GM21528 (cell line): ENCODE results near the gene NELFB.

ENCODE experiments used
- ATAC-seq: cut with Tn5 transposase; IDR thresholded peaks from one replicate; pipeline ENCODE4 v1.9.1; 2021; ENCODE audit warnings: mild to moderate bottlenecking, moderate library complexity; ENCODE audit not compliant: unreplicated experiment, low FRiP score

The NELFB gene

GRCh38 chr9:137300567-137301080 is 45.5 kb downstream of the NELFB start:
- ATAC-seq, result no peak

- peak; percentile 18 for ATAC-seq
Measured at GRCh38 chr9:137301081-137301947, 46.2 kb downstream of the NELFB start.

DNA sequence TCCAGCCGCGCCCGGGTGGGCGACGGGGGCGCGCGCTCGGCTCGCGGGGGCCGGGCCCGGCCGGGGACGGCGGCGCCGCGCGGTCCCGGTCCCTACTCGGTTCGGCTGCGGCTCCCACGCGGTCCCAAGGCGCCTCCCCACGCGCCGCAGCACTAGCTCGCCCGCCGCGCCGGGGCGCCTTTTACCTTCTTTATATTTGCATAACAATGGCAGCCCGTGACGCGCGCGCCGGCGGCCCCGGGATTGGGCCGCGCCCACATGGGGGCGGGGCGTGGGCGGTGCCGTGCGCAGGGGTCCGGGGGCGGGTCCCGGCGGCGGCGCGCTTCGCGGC is 47.0 kb downstream of the NELFB start, which contains the start of gene NRARP:
NRARP (minus strand) TSS at position 154 of the 331 bp plus-strand sequence. CDS start 343 bp downstream, outside the sequence.
- ATAC-seq, result peak; percentile 60

GRCh38 chr9:137302449-137303150 is 47.5 kb downstream of the NELFB start:
- peak; percentile 35 for ATAC-seq

DNA sequence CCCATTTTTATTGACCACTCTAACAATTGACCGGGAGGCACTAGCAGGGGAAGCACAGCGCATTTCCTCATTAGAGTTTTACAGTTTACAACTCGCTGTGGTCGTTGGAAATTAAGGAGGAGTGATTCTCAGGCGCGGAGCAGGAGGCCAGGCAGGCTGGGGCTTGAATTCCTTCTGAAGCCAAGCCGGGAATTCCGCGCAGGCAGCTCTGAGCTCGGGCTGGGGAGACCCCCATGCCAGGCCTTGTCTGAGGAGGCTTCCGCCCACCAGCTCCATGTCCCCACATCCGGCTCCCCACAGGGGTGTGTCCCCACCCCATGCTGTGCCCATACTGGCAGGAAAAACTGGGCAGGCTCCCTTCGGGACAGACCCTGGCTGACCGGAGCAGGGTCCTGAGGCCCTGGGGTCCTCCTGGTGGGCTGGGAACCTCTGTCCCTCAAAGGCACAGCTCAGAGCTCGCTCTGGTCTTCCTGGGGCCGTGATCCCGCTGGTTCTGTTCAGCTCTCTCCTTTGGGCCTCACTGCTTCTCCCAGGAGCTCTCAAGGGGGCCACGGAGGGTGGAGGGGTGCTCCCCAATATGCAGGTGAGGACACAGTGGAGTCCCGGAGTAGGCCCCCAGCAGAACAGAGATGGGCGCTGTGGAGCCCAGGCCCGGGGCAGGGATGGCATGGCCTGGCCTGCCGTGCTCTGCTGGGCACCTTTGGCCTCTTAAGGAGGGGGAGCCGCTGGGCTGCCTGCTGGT is 48.2 kb downstream of the NELFB start:
- no peak for ATAC-seq

- no peak for ATAC-seq
Measured at GRCh38 chr9:137303893-137304382, 48.8 kb downstream of the NELFB start.

GRCh38 chr9:137304383-137305059 is 49.4 kb downstream of the NELFB start:
- no peak for ATAC-seq

- ATAC-seq, result no peak
Measured at GRCh38 chr9:137305060-137305797, 50.1 kb downstream of the NELFB start.

GRCh38 chr9:137305798-137306065 is 50.6 kb downstream of the NELFB start:
- no peak for ATAC-seq

DNA sequence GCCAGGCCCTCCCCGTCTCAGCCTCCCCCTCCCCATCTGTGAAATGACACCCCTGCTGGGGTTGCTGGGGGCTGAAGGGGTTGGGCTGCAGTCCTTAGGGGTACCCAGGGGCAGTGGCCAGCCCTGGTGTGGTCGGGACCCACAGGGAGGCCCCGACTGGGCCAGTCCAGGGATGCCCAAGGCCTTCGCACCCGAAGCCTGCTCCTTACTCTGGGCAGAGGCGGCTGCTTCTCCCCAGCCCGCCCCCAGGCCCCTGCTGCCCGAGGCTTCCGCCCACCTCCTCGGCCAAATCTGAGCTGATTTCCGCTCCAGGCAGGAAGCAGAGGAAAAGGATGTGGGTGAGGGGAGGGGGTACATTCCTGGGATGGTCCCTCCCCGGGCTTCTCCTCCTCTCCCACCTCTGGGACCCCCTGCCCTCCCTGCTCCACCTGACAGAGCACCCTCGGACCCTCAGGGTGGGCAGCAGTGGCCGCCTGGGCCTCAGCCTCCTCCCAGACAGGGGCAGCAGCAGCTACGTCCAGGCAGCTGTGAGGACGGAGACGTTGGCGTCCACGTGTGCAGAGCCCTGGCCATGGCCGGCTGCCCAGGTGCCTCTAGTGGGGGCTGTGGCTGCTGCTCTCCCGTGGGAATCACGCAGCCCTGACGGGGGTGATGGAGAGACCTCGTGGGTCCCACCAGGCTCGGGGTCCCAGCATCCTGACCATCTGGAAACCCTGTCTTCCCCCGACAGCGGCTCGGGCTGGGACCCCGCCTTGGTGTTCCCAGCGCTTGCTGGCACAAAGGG is 51.1 kb downstream of the NELFB start:
- no peak for ATAC-seq

- ATAC-seq, result no peak
Measured at GRCh38 chr9:137306850-137307254, 51.7 kb downstream of the NELFB start.

DNA sequence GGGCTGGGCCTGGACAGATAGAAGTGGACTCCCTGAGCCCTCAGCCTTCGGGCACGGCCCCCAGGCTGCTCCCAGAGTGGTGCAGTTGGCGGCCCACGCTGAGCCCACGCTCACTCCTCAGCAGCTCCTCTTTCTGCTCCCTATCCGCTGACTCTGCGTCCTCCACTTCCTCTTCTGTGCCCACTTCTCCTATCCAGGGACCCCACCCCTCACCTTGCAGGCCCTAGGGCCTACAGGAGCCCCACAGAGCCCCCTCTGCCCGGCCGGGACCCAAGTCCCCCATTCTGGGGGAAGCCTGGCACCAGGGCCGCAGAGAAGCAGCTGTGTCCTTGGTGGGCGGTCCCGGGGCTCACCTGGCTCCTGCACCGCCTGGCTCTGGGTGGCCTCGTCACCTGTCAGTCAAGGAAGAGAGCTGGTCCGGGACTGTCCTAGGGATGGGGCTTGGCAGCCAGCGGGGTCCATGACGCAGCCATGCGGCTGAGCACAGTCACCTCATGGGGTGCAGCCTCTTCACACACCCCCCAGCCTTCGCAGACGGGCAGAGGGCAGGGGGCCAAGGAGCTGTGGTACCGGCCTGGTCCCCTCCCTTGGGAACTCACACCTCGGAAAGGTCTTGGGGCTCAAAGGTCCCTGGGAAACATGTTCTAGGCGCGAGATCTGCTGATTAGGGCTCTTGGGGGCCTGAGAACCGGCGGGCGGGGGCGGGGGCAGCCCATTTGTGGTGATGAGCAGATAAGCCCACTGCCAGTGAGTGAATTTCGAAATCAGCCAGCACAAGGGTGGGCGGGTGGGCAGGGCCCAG is 52.3 kb downstream of the NELFB start:
- no peak for ATAC-seq

- ATAC-seq, result no peak
Measured at GRCh38 chr9:137308057-137308619, 53.0 kb downstream of the NELFB start.

- no peak for ATAC-seq
Measured at GRCh38 chr9:137309368-137310188, 54.5 kb downstream of the NELFB start.

DNA sequence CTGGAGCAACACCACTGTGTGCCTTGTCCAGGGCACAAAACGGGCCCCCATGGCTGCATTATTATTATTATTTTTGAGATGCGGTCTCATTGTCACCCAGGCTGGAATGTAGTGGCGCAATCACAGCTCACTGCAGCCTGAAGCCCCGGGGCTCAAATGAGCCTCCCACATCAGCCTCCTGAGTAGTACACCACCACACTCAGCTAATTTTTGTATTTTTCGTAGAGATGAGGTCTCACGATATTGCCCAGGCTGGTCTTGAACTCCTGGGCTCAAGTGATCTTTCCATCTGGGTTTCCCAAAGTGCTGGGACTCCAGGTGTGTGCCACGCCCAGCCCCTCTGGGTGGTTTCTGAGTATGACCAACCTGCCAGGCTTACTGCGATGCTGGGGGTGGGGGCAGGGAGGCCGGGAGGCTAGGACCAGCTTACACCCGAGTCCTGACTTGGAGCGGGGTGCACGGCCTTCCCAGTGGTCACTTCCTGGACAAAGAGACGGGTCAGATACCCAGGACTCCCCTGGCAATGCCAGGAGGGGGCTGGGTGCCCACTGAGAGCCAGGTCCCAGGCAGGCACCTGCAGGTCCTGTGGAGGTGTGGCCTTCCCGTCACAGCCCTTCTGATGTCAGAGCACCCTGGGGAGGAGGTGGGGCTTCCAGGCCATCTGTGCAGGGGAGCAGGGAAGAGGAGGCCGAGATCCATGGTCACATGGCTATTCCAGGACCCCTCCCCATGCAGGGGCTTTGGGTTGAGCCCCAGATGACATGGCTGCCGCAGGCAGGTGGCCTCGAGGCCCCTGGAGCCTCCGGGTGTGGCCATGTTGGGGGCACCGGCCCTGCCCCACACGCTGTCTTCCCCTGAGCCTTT is 55.3 kb downstream of the NELFB start:
- ATAC-seq, result no peak
